H1 (cell line): ENCODE results near the gene TSPAN3. TPM values are rescaled to one million over a fixed set of nuclear protein-coding genes. Genes with fewer than 3 reads are reported as not detected.

Experiments
- KDM1A ChIP-seq: fragments of 200-600, 300-600 bp; sonication (generic); IDR thresholded peaks from 2 replicates; pipeline ENCODE4 v1.7.1; 2016; ENCODE audit warnings: mild to moderate bottlenecking, low read length, borderline replicate concordance
- RNF2 ChIP-seq: fragments of 200-900, 300-1000 bp; sonication (generic); IDR thresholded peaks from 2 replicates; pipeline ENCODE4 v1.7.1; 2016; ENCODE audit warnings: borderline replicate concordance, low read depth, mild to moderate bottlenecking, antibody characterized with exemption, low read length; ENCODE audit not compliant: poor library complexity, severe bottlenecking; ENCODE audit errors: missing control alignments
- TAF7 ChIP-seq: optimal IDR thresholded peaks from 2 replicates; pipeline ENCODE3; 2011; ENCODE audit warnings: low read depth, mild to moderate bottlenecking, inconsistent platforms, low read length, moderate library complexity, borderline replicate concordance
- polyA plus RNA-seq, 7 experiments: library from polyadenylated mRNA; depleted of rRNA in 3 of 7; stranded (reverse) in 5 of 7; unstranded in 2 of 7; fragments of >200 nt in 5 of 7; fragments of 200-250 nt in 2 of 7; gene quantifications; 1 replicate in 5 of 7; 2 replicates in 1 of 7; 4 replicates in 1 of 7; pipeline versions ENCODE4 v1.2.1 to v1.2.3, GENCODE V29; 2011 to 2013; ENCODE audit warnings: missing spikeins in 2 of 7, mixed read lengths in 2 of 7
- total RNA-seq: library from RNA; stranded (reverse); fragmentation: NEBNext Ultra II Directional; extraction: Animal tissue kit (Norgen Biotek cat#: 25700); gene quantifications from 2 replicates; pipeline ENCODE4 v1.2.1, GENCODE V29; 2021

TSPAN3 gene
- total and polyA plus RNA-seq, 2 of the 8 experiments (the other 6 are each of a cell fraction or from before 2014, with no cell fraction given) = 107 to 238 TPM

DNA sequence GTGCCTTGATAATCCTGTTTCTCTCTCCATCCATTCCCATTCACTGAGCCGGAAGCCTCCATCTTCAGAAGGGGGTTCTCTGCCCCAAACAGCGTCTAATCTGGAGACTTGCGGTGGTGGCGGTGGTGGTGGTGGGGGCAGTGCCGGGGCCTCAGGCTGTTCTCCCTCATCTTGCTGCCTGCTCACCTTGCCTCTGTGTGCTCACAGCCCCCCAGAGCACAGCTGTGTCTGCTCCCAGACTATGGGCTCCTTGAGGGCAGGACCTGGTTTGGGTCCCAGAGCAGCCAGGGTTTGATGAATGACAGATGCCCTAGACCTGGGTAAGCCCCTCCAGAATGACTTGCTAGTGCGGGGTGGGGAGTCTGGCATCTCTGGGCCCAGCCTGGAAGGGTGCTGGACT is 76.4 kb downstream of the TSPAN3 start (continued):
- no peak for TF ChIP-seq TAF7
- no peak for TF ChIP-seq RNF2
- no peak for TF ChIP-seq KDM1A
